Mucosa of gallbladder (tissue), 1 donor: ENCODE results near the gene TFDP1. TPM values are rescaled to one million over a fixed set of nuclear protein-coding genes. Genes with fewer than 3 reads are reported as not detected.
"Not testable (repeated sequence)": the region's sequence is repeated elsewhere in the genome, so short reads cannot be mapped to it uniquely, and the experiment has no call there.

Source experiments
- DNase-seq: peaks from one replicate; pipeline ENCODE4 v3.0.0-alpha.2; 2020; ENCODE audit warnings: low spot score
- total RNA-seq: library from RNA; stranded (reverse); gene quantifications from one replicate; pipeline ENCODE4 v1.2.1, GENCODE V29; 2021
- donor health status: DM: no; HTN: no; CAD: no.

TFDP1 gene
- total RNA-seq, 1 donor from 2014 or later, result 53.4 TPM

GRCh38 chr13:113550453-113550852, 34.1 kb upstream of the TFDP1 start:
- DNase-seq, result no peak

GRCh38 chr13:113551081-113552000, 33.2 kb upstream of the TFDP1 start:
- DNase-seq, result no peak

DNA sequence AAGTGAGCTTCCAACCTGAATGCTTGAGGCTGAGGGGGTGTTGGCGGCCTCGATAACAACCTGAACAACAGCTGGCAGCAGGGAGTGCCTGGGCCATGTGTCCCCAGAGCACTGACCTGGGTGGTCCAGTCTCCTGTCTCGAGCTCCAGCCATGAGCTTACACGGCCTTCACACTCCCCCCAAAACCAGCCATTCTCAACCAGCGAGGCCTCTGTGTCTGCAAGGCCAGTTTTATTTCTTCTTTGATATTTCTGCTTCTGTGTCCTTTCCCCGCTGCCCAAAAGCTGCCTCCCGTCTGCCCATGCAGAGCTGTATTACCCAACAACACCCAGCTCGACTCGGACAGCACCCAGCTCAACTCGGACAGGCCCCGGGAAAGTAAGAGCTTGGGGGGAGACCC, 32.5 kb upstream of the TFDP1 start:
- DNase-seq, result no peak

- peak; percentile 10 for DNase-seq
Observed at GRCh38 chr13:113552786-113553434, 31.6 kb upstream of the TFDP1 start.

- peak; percentile 8 for DNase-seq
Observed at GRCh38 chr13:113553511-113554332, 30.8 kb upstream of the TFDP1 start.

DNA sequence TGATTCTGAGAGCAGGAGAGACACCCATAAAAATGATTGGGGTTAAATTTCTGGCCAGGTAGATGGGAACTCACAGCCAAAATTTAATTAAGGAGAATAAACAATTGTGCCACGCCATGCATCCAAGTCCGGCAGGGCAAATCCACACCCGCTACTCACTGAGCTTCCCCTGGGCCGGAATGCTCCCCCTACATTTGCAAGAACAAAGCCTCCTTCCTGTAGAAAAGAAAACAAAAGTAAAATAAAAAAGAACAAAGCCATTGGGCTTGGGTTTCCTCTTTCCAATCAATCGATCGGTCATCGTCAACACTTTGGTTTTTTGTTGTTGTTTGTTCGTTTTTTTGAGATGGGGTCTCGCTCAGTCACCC, 30.2 kb upstream of the TFDP1 start:
- DNase-seq, result no peak

GRCh38 chr13:113555141-113555540, 29.4 kb upstream of the TFDP1 start:
- no peak for DNase-seq

- DNase-seq, result no peak
Observed at GRCh38 chr13:113557013-113557412, 27.5 kb upstream of the TFDP1 start.

DNA sequence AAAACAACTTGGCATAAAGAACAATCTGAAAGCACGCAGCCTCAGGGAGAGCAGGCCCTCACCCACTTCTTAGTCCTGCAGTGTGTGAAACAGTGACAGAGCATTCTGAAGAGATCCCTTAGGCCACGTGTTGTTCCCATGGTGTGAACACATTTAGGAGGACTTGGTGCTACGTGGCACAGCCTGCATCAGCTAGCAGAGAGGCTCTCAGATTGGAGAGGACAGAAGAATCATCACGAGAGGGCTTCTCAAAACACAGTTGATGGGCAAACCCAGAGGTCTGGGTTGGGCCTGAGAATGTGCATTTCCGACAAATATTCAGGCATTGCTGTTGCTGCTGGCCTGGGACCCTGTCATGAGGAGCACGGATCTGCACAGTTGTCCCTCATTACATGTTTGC, 26.1 kb upstream of the TFDP1 start:
- no peak for DNase-seq

DNA sequence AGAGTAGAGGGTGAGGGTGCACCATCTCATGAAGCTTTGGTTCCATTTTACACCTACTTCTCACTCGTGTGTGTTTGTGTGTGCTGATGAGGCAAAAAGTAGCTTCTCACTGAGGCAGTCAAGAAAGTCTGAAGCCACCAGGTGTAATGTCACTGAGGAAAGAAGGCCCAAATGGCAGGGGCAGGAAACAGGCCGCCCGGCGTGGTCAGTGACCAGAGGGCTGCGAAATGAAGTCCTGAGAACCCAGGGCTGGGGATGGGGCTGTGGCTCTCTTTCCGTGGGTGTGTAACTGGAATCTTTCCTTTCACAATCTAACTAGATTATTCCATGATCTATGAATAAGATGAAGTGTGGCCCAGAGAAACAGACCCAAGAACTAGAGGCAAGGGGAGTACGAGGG, 25.5 kb upstream of the TFDP1 start:
- DNase-seq, result no peak

GRCh38 chr13:113559901-113560644, 24.5 kb upstream of the TFDP1 start:
- no peak for DNase-seq

DNA sequence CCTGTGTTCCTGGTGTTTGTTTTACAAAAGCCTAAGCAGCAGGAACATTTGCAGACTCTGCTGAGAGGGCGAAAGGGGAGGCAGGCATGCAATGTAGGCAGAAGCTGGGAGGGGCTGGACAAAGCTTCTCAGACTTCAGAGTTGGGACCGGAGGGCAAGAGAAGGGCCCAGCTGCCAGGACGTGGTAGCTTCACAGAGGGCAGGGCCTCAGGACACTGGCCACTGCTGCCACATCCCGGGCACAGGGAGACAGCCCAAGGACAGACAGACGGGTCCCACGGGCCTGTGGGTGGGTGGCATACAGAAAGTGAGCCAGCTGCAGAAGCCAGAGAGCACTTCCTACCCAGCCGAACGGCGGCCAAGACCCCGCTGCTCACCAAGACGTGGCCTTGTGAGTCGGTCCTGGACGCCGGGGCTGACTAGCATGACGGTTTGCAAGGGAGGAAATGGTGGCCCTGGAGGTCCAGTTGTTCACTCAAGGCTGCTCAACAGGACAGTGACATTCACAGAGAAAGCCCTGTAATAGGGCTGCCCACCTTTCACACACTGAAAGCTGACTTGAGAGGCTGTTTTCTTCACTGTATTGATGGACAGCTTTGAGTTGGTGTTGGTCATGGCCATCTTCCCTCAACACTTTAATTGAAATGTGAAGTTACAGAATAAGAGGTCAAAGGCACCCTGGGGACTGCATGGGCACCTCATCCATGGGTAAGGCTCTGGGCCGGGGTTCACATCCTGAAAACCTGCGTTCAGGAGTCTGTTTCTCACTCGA, 23.7 kb upstream of the TFDP1 start:
- DNase-seq, result no peak

- DNase-seq, result no peak
Observed at GRCh38 chr13:113561417-113562084, 23.0 kb upstream of the TFDP1 start.

- DNase-seq, result peak; percentile 45
Observed at GRCh38 chr13:113562085-113562749, 22.3 kb upstream of the TFDP1 start.

DNA sequence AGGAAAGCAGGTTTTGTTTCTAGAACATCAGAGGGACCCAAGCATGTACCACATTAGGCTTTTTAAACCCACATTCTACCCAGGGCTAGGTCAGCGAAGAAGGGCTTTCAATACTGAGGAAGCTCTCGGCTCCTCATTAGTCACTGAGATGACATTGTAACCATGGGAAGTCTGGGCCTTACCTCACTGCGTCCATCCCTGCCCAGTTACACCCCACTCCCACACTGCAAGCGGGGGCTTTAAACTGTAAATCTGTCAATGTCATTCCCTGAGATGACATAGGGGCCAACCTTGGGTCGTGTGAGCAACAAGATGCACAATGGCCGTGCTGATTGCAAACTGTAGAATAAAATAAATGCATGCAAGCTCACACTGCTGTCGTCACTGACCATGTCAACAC, 21.7 kb upstream of the TFDP1 start:
- no peak for DNase-seq

- DNase-seq, result not testable (repeated sequence)
Observed at GRCh38 chr13:113563511-113563910, 21.0 kb upstream of the TFDP1 start.

DNA sequence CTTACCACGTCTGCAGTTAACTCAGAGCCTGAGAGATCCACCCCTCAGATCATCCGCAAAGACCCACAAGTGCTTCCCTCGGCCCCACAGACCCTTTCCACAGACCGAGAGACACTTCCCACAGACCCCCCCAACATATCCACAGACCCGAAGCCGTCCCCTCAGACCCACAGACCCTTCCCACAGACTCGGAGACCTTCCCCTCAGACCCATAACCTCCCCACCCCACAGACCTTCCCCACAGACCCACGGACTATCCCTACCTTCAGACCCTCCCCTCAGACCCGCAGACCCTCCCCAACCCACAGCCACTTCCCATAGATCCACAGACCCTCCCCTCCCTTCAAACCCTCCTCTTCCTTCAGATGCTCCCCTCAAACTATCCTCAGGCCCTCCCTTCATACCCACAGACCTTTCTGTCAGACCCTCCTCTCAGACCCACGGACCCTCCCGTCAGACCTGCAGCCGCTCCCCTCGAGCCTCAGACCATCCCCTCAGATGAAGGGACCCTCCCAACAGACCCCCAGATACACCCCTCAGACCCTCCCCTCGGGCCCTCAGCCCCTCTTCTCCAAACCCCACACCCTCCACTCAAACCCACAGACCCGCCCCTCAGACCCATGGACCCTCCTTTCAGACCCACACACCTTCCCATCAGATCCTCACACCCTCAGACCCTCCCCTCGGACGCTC, 20.1 kb upstream of the TFDP1 start:
- DNase-seq, result no peak

DNA sequence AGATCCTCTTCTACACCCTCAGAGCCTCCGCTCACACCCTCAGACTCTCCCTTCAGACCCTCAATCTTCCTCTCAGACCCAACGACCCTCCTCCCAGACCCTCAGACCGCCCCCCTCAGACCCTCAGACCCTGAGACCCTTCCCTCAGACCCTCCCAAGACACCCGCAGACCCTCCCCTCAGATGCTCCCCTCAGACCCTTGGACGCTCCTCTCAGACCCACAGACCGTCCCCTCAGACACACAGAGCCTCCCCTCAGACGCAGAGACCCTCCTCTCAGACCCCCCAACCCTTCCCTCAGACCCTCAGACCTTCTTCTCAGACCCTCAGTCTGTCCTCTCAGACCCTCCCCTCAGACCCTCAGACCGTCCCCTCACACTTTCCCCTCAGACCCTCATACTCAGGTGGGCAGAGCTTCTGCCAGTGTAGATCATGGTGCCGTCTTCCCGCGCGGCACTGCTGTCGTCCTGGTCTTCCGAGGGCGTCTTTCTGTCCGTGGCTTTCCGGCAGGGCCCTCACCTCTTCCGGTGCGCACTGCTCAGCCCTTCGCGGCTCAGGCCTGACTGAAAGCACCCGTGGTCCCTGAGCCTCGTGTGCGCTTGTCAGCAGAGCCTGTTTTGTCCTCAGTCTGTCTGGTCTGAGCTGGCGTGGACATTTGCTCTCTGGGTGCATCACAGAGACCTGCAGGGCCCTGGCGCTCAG, 18.9 kb upstream of the TFDP1 start:
- no peak for DNase-seq

DNA sequence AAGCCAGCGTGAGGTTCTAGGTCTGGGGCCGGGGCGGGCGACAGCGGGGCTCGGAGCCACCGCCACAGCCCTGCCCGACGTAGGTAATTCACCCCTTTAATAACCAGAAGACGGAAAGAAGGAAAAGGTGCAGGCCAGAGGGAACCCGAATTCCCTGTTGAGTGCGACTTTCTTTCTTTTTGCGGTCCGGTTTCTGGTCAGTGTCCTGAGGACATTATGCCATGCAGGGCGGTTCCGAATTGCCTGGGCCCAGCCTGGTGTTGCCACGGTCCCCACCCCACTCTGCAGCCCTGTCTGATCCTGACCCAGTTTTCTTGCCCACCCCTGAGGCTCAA, 18.4 kb upstream of the TFDP1 start:
- DNase-seq, result no peak
